Erythroblast (primary cell): ENCODE results near the gene SPATA45.

Experiments used
- GATA1 ChIP-seq: IDR thresholded peaks from 2 replicates; pipeline ENCODE4 v1.6.1; 2011; ENCODE audit warnings: low read depth, mild to moderate bottlenecking, control low read depth, low read length, moderate library complexity
- POLR2A ChIP-seq: IDR thresholded peaks from 2 replicates; pipeline ENCODE4 v1.6.1; 2011; ENCODE audit warnings: mild to moderate bottlenecking, low read length

GRCh38 chr1:212805767-212806166 lies 41.7 kb downstream of the SPATA45 start:
- TF ChIP-seq POLR2A (no peak), GATA1 (no peak)
